Measurements from ENCODE around the gene ARMC7.

DNA sequence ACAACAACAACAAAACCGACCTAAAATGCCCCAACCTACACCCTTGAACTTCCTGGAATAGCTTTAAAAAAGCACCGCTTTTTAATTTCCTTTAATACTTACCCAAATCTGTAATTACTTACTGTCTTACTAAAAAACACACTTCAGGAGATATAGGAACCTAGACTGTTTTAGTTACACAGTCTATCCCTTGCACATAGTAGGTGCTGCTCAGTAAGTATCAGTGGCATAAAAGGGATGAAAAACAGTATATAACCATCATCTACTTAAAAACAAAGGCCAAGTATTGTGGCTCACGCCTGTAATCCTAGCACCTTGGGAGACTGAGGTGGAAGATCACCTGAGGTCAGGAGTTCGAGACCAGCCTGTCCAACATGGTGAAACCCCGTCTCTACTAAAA is 66.9 kb downstream of the ARMC7 start:
- TF ChIP-seq POLR2AphosphoS5 (IDR thresholded peaks at IDR 0.05; ENCODE audit: low read depth, low read length) (no peak), TAF1 (IDR thresholded peaks at IDR 0.05; ENCODE audit: borderline replicate concordance, insufficient read depth, low read length) (no peak)
